Gastrocnemius medialis (tissue), 4 donors: ENCODE results near the gene RAD51B.

ENCODE experiments used
- POLR2A ChIP-seq, 2 donors: fragments of 450-650 bp; IDR thresholded peaks; one replicate each; pipeline ENCODE4 v1.6.1; 2017; ENCODE audit warnings: antibody characterized with exemption in 2 of 2, mild to moderate bottlenecking in 2 of 2, moderate library complexity in 2 of 2
- TF ChIP-seq, protein P1 (sequence below), 5 experiments: fragments of 450-650 bp in 3 of 5; fragments of 200-600 bp in 2 of 5; sonication (generic) in 2 of 5; IDR thresholded peaks in 4 of 5; conservative IDR thresholded peaks in 1 of 5; 1 replicate in 4 of 5; 2 replicates in 1 of 5; pipeline ENCODE4 v1.5.1; 2016 to 2019; ENCODE audit warnings: antibody characterized with exemption in 5 of 5, mild to moderate bottlenecking in 3 of 5, moderate library complexity in 3 of 5

GRCh38 chr14:68033336-68033932 lies 213.9 kb downstream of the RAD51B start:
- TF ChIP-seq, protein P1, sequence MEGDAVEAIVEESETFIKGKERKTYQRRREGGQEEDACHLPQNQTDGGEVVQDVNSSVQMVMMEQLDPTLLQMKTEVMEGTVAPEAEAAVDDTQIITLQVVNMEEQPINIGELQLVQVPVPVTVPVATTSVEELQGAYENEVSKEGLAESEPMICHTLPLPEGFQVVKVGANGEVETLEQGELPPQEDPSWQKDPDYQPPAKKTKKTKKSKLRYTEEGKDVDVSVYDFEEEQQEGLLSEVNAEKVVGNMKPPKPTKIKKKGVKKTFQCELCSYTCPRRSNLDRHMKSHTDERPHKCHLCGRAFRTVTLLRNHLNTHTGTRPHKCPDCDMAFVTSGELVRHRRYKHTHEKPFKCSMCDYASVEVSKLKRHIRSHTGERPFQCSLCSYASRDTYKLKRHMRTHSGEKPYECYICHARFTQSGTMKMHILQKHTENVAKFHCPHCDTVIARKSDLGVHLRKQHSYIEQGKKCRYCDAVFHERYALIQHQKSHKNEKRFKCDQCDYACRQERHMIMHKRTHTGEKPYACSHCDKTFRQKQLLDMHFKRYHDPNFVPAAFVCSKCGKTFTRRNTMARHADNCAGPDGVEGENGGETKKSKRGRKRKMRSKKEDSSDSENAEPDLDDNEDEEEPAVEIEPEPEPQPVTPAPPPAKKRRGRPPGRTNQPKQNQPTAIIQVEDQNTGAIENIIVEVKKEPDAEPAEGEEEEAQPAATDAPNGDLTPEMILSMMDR (IDR thresholded peaks at IDR 0.05 in 4 of 5, conservative IDR thresholded peaks at IDR 0.05 in 1 of 5), result no peak
- TF ChIP-seq POLR2A (IDR thresholded peaks at IDR 0.05), result no peak
